Mesenchymal stem cell (in vitro differentiated cells and primary cell): ENCODE measurements around the gene MYO18B.

Experiments used
- DNase-seq: peaks from one replicate; pipeline ENCODE4 v3.0.0-alpha.2; 2013
- H2AFZ ChIP-seq: one replicate; pipeline ENCODE4 v1.6.1; 2013; ENCODE audit warnings: low read depth, mild to moderate bottlenecking, control low read depth, inconsistent platforms, low read length, moderate library complexity
- H2AK5ac ChIP-seq: 2 replicates; pipeline ENCODE4 v1.6.1; 2013; ENCODE audit warnings: low read length, moderate library complexity, mild to moderate bottlenecking, inconsistent platforms; ENCODE audit not compliant: severe bottlenecking
- H2BK120ac ChIP-seq: one replicate; pipeline ENCODE4 v1.6.1; 2013; ENCODE audit warnings: low read depth, mild to moderate bottlenecking, inconsistent platforms, low read length, moderate library complexity
- H2BK12ac ChIP-seq, 2 experiments: one replicate each; pipeline ENCODE4 v1.6.1; 2013; ENCODE audit warnings: inconsistent platforms in 2 of 2, low read length in 2 of 2, mild to moderate bottlenecking in 2 of 2, moderate library complexity in 2 of 2, control low read depth in 1 of 2
- H2BK15ac ChIP-seq: one replicate; pipeline ENCODE4 v1.6.1; 2013; ENCODE audit warnings: mild to moderate bottlenecking, low read depth, inconsistent platforms; ENCODE audit not compliant: poor library complexity, severe bottlenecking
- H2BK5ac ChIP-seq: 2 replicates; pipeline ENCODE4 v1.6.1; 2013; ENCODE audit warnings: low read depth, mild to moderate bottlenecking, low read length, control low read depth, inconsistent platforms; ENCODE audit not compliant: poor library complexity, severe bottlenecking
- H3K14ac ChIP-seq, 2 experiments: one replicate each; pipeline ENCODE4 v1.6.1; 2013; ENCODE audit warnings: inconsistent platforms in 2 of 2, low read length in 2 of 2, control low read depth in 1 of 2, mild to moderate bottlenecking in 1 of 2, moderate library complexity in 1 of 2
- H3K18ac ChIP-seq, 2 experiments: one replicate each; pipeline ENCODE4 v1.6.1; 2013; ENCODE audit warnings: inconsistent platforms in 2 of 2, low read length in 2 of 2, control low read depth in 1 of 2, low read depth in 1 of 2, mild to moderate bottlenecking in 1 of 2
- H3K23ac ChIP-seq, 2 experiments: one replicate each; pipeline ENCODE4 v1.6.1; 2013; ENCODE audit warnings: inconsistent platforms in 2 of 2, low read length in 2 of 2, mild to moderate bottlenecking in 2 of 2, moderate library complexity in 2 of 2, control low read depth in 1 of 2
- H3K27ac ChIP-seq: 2 replicates; pipeline ENCODE4 v1.5.1; 2013; ENCODE audit warnings: mild to moderate bottlenecking, moderate library complexity, low read length, control low read depth, inconsistent platforms; ENCODE audit not compliant: poor library complexity, severe bottlenecking
- H3K27me3 ChIP-seq, 2 experiments: 2 replicates each; pipeline versions ENCODE4 v1.6.1 to v1.7.0; 2013; ENCODE audit warnings: low read length in 2 of 2, mild to moderate bottlenecking in 2 of 2, moderate library complexity in 2 of 2, control low read depth in 1 of 2, inconsistent platforms in 1 of 2; ENCODE audit not compliant: control insufficient read depth in 1 of 2, insufficient read depth in 1 of 2
- H3K36me3 ChIP-seq, 2 experiments: 2 replicates each; pipeline versions ENCODE4 v1.6.1 to v1.7.0; 2013; ENCODE audit warnings: low read length in 2 of 2, control low read depth in 1 of 2, inconsistent platforms in 1 of 2, low read depth in 1 of 2, mild to moderate bottlenecking in 1 of 2; ENCODE audit not compliant: insufficient read depth in 2 of 2, control insufficient read depth in 1 of 2
- H3K4ac ChIP-seq, 2 experiments: one replicate each; pipeline ENCODE4 v1.6.1; 2013; ENCODE audit warnings: inconsistent platforms in 2 of 2, low read length in 2 of 2, mild to moderate bottlenecking in 2 of 2, moderate library complexity in 2 of 2, control low read depth in 1 of 2, low read depth in 1 of 2
- H3K4me1 ChIP-seq: 2 replicates; pipeline ENCODE4 v1.6.1; 2013; ENCODE audit warnings: low read depth, low read length, control low read depth; ENCODE audit not compliant: control insufficient read depth, insufficient read depth
- H3K4me2 ChIP-seq: 2 replicates; pipeline ENCODE4 v1.6.1; 2013; ENCODE audit warnings: low read length, mild to moderate bottlenecking, inconsistent platforms; ENCODE audit not compliant: poor library complexity, severe bottlenecking
- H3K4me3 ChIP-seq, 2 experiments: 2 replicates each; pipeline versions ENCODE4 v1.5.1 to v1.7.0; 2013; ENCODE audit warnings: low read length in 2 of 2, mild to moderate bottlenecking in 2 of 2, control low read depth in 1 of 2, low read depth in 1 of 2; ENCODE audit not compliant: insufficient read depth in 1 of 2
- H3K79me1 ChIP-seq: replicated peaks from 2 replicates; pipeline ENCODE4 v1.6.1; 2013; ENCODE audit warnings: mild to moderate bottlenecking, control low read depth, low read length, inconsistent platforms; ENCODE audit not compliant: poor library complexity, severe bottlenecking
- H3K9ac ChIP-seq: 2 replicates; pipeline ENCODE4 v1.7.0; 2013; ENCODE audit warnings: mild to moderate bottlenecking, low read length, moderate library complexity
- H3K9me3 ChIP-seq: 2 replicates; pipeline ENCODE4 v1.7.0; 2013; ENCODE audit warnings: mild to moderate bottlenecking, low read length; ENCODE audit not compliant: control insufficient read depth
- H4K8ac ChIP-seq: one replicate; pipeline ENCODE4 v1.6.1; 2013; ENCODE audit warnings: inconsistent platforms, mild to moderate bottlenecking, low read length, moderate library complexity
- H4K91ac ChIP-seq: one replicate; pipeline ENCODE4 v1.6.1; 2013; ENCODE audit warnings: mild to moderate bottlenecking, low read length, inconsistent platforms
- WGBS: methylation state at CpG from one replicate; pipeline ENCODE4 v1.1.7; 2013; ENCODE audit warnings: mixed read lengths; 5-methylcytosine and 5-hydroxymethylcytosine counted together

The MYO18B gene

GRCh38 chr22:25939384-25939783 lies 197.4 kb downstream of the MYO18B start:
- H3K27me3 ChIP-seq: peaks cover 0 to 11% of the 10 kb centered on the region in 2 experiments

GRCh38 chr22:25940479-25940878 lies 198.5 kb downstream of the MYO18B start:
- 80% methylated on average over 2 of the region's 2 CpGs for WGBS
- no peak overlapping the region for H4K91ac ChIP-seq
- no peak overlapping the region for H2BK120ac ChIP-seq
- H3K9me3 ChIP-seq: no peaks in the 10 kb centered on the region
- H3K4me2 ChIP-seq: no peak overlapping the region
- H3K14ac ChIP-seq: no peak overlapping the region
- no peak for DNase-seq
- H3K18ac ChIP-seq: no peak overlapping the region
- H3K4ac ChIP-seq: no peak overlapping the region
- no peak overlapping the region for H4K8ac ChIP-seq
- no peak overlapping the region for H2BK5ac ChIP-seq
- no peaks in the 10 kb centered on the region for H3K4me1 ChIP-seq
- no peak overlapping the region for H3K4me3 ChIP-seq
- no peak overlapping the region for H2BK15ac ChIP-seq
- no peak overlapping the region for H2AK5ac ChIP-seq
- no peak overlapping the region for H3K9ac ChIP-seq
- no peak overlapping the region for H2AFZ ChIP-seq
- H3K79me1 ChIP-seq: no peaks in the 10 kb centered on the region
- H3K36me3 ChIP-seq: no peaks in the 10 kb centered on the region
- H3K27me3 ChIP-seq: peaks cover 0 to 11% of the 10 kb centered on the region in 2 experiments
- H3K23ac ChIP-seq: no peak overlapping the region
- no peak overlapping the region for H3K27ac ChIP-seq
- no peak overlapping the region for H2BK12ac ChIP-seq

More at GRCh38 chr22:25939384-25939783, 197.4 kb downstream of the MYO18B start:
- Histone ChIP-seq H3K4me2 (no peak overlapping the region), H4K91ac (no peak overlapping the region), H2BK12ac (no peak overlapping the region), H3K18ac (no peak overlapping the region), H3K36me3 (no peaks in the 10 kb centered on the region), H3K4me3 (no peak overlapping the region), H2AK5ac (no peak overlapping the region), H3K4ac (no peak overlapping the region), H3K14ac (no peak overlapping the region), H4K8ac (no peak overlapping the region), H3K79me1 (no peaks in the 10 kb centered on the region), H2BK120ac (no peak overlapping the region), H3K9ac (no peak overlapping the region), H3K4me1 (no peaks in the 10 kb centered on the region), H3K23ac (no peak overlapping the region), H3K27ac (no peak overlapping the region), H2AFZ (no peak overlapping the region), H2BK5ac (no peak overlapping the region), H3K9me3 (no peaks in the 10 kb centered on the region), H2BK15ac (no peak overlapping the region)
- no peak for DNase-seq
- 67% methylated on average over 4 of the region's 4 CpGs for WGBS

- no peak overlapping the region for H3K9ac ChIP-seq
- no peak overlapping the region for H2BK120ac ChIP-seq
- H3K27ac ChIP-seq: no peak overlapping the region
- no peak overlapping the region for H2BK5ac ChIP-seq
- no peak overlapping the region for H3K18ac ChIP-seq
- no peak overlapping the region for H4K8ac ChIP-seq
- no peaks in the 10 kb centered on the region for H3K9me3 ChIP-seq
- H3K4me3 ChIP-seq: no peak overlapping the region
- peaks cover 0 to 9% of the 10 kb centered on the region in 2 experiments for H3K27me3 ChIP-seq
- DNase-seq: no peak
- no peak overlapping the region for H3K23ac ChIP-seq
- no peak overlapping the region for H2BK15ac ChIP-seq
- H3K4ac ChIP-seq: no peak overlapping the region
- H4K91ac ChIP-seq: no peak overlapping the region
- H3K4me2 ChIP-seq: no peak overlapping the region
- WGBS: 71% methylated on average over 8 of the region's 8 CpGs
- no peak overlapping the region for H3K14ac ChIP-seq
- no peaks in the 10 kb centered on the region for H3K4me1 ChIP-seq
- H2BK12ac ChIP-seq: no peak overlapping the region
- no peak overlapping the region for H2AFZ ChIP-seq
- no peak overlapping the region for H2AK5ac ChIP-seq
- H3K36me3 ChIP-seq: no peaks in the 10 kb centered on the region
- H3K79me1 ChIP-seq: no peaks in the 10 kb centered on the region
Observed at GRCh38 chr22:25941365-25941960, 199.5 kb downstream of the MYO18B start.

- no peak overlapping the region for H3K18ac ChIP-seq
- H3K27ac ChIP-seq: no peak overlapping the region
- H3K79me1 ChIP-seq: no peaks in the 10 kb centered on the region
- no peaks in the 10 kb centered on the region for H3K4me1 ChIP-seq
- no peak for DNase-seq
- no peak overlapping the region for H2BK5ac ChIP-seq
- no peaks in the 10 kb centered on the region for H3K36me3 ChIP-seq
- H3K4ac ChIP-seq: no peak overlapping the region
- H2BK12ac ChIP-seq: no peak overlapping the region
- H3K4me3 ChIP-seq: no peak overlapping the region
- WGBS: 73% methylated on average over 9 of the region's 9 CpGs
- H4K8ac ChIP-seq: no peak overlapping the region
- no peak overlapping the region for H3K9ac ChIP-seq
- no peak overlapping the region for H3K23ac ChIP-seq
- H2AK5ac ChIP-seq: no peak overlapping the region
- no peak overlapping the region for H2BK120ac ChIP-seq
- no peak overlapping the region for H3K4me2 ChIP-seq
- no peak overlapping the region for H2AFZ ChIP-seq
- no peak overlapping the region for H3K14ac ChIP-seq
- no peak overlapping the region for H4K91ac ChIP-seq
- H2BK15ac ChIP-seq: no peak overlapping the region
- H3K9me3 ChIP-seq: no peaks in the 10 kb centered on the region
- peaks cover 0 to 9% of the 10 kb centered on the region in 2 experiments for H3K27me3 ChIP-seq
Observed at GRCh38 chr22:25942115-25942855, 200.3 kb downstream of the MYO18B start.
